T-helper 1 cell treated with Interleukin-12 subunit alpha and Interleukin-12 subunit beta and Interleukin-4 antibody, amounts not matched to agents 30 μg/mL and 1 μg/mL, for 36 hours (primary cell): ENCODE measurements around the gene ZNF274.
"Not testable (repeated sequence)": the region's sequence is repeated elsewhere in the genome, so short reads cannot be mapped to it uniquely, and the experiment has no call there.

Experiments
- H3K27ac Mint-ChIP-seq: one replicate; pipeline ENCODE4 v1.8.0; 2021; ENCODE audit warnings: mild to moderate bottlenecking, mixed read lengths
- H3K27me3 Mint-ChIP-seq: one replicate; pipeline ENCODE4 v1.8.0; 2021; ENCODE audit warnings: low read depth, mixed read lengths
- H3K36me3 Mint-ChIP-seq: one replicate; pipeline ENCODE4 v1.8.0; 2021; ENCODE audit warnings: low read depth, mixed read lengths
- H3K4me1 Mint-ChIP-seq: one replicate; pipeline ENCODE4 v1.8.0; 2021; ENCODE audit warnings: low read depth, mixed read lengths
- H3K4me3 Mint-ChIP-seq: one replicate; pipeline ENCODE4 v1.8.0; 2021; ENCODE audit warnings: mild to moderate bottlenecking, moderate library complexity, mixed read lengths
- H3K9me3 Mint-ChIP-seq: one replicate; pipeline ENCODE4 v1.8.0; 2021; ENCODE audit warnings: mixed read lengths

The ZNF274 gene

DNA sequence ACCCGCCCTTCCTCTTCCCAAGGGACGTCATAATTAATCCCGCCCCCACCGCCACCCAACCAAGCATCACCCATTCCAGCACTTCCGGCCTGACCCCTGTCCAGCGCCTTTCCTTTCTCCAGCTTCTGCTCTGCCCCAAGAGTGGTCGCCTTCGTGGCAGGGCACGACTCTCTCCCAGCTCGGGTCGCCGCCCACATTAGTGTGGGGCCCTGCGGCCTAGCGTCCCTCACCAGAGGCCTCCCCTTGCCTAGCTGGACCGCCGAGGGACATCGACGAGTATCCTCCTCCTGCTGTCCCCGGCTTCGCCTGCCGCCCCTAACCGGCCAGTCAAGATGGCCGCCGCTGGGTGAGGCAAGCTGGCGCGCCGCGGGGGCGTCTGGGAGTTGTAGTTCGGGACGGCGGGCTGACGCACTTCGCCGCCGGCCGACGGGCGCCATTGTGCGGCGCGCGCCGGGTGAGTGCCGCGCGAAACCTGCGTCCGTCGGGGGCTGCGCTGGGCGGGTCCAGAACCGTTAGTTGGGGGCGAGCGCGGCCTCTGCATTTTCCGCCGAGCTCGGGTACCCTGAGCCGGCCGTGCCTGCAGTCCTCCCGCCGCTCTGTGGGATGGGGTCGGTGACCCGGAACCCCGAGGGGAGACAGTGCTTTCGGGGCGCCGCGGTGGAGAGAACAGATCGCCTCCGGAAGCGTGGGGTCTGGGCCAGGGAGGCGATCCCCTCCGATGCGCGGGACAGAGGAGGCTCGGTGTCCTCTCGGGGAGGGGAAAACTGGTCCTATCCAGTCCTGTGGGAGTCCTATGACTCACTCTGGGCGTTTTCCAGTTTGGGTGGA, at the start of gene ZNF274:
Gene ZNF274 (plus strand): TSS at position 73 of the 828 bp plus-strand sequence. CDS start 905 bp downstream, outside the sequence.
- H3K4me3 Mint-ChIP-seq: peak within 1 kb of the TSS; percentile 93
- H3K9me3 Mint-ChIP-seq: peaks cover 53% of the 10 kb centered on the region
- H3K4me1 Mint-ChIP-seq: peaks cover 12% of the 10 kb centered on the region
- peaks cover 48% of the 10 kb centered on the region for H3K36me3 Mint-ChIP-seq
- H3K27ac Mint-ChIP-seq: peak within 1 kb of the TSS; percentile 99
- H3K27me3 Mint-ChIP-seq: no peaks in the 10 kb centered on the region

DNA sequence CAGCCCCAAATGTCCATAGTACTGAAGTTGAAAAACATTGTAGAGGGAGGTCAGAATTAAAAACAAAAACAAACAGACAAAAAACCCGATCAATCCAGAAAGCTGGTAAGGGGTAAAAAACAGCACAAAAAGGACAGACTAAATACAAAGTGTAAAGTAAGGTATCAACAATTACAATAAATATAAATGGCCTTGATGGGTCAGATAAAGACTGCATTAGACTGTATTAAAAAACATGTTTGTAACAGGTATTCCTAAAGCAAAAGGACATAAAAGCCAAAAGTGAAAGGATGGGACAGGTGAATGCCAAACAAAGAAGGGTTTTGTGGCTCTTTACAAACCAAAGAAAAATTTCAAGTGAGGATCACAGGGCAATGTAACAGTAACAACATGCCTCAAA, 48.6 kb upstream of the ZNF274 start:
- Mint-ChIP-seq H3K27me3 (no peaks in the 10 kb centered on the region), H3K9me3 (peaks cover 61% of the 10 kb centered on the region), H3K4me1 (no peaks in the 10 kb centered on the region), H3K36me3 (peaks cover 27% of the 10 kb centered on the region), H3K27ac (no peak overlapping the region), H3K4me3 (no peak overlapping the region)

GRCh38 chr19:58145849-58146248, 37.0 kb upstream of the ZNF274 start:
- Mint-ChIP-seq H3K27me3 (no peaks in the 10 kb centered on the region), H3K4me3 (no peak overlapping the region), H3K27ac (no peak overlapping the region), H3K4me1 (peaks cover 6% of the 10 kb centered on the region), H3K36me3 (peaks cover 23% of the 10 kb centered on the region), H3K9me3 (peaks cover 37% of the 10 kb centered on the region)

DNA sequence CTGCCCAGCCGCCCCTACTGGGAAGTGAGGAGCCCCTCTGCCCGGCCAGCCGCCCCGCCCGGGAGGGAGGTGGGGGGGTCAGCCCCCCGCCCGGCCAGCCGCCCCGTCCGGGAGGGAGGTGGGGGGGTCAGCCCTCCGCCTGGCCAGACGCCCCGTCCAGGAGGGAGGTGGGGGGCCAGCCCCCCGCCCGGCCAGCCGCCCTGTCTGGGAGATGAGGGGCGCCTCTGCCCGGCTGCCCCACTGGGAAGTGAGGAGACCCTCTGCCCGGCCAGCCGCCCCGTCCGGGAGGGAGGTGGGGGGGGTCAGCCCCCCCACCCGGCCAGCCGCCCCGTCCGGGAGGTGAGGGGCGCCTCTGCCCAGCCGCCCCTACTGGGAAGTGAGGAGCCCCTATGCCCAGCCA, 35.4 kb upstream of the ZNF274 start:
- H3K4me3 Mint-ChIP-seq, H3K27me3 Mint-ChIP-seq, H3K27ac Mint-ChIP-seq, H3K4me1 Mint-ChIP-seq: not testable (repeated sequence)
- Mint-ChIP-seq H3K36me3 (peaks cover 24% of the 10 kb centered on the region), H3K9me3 (peaks cover 48% of the 10 kb centered on the region)

DNA sequence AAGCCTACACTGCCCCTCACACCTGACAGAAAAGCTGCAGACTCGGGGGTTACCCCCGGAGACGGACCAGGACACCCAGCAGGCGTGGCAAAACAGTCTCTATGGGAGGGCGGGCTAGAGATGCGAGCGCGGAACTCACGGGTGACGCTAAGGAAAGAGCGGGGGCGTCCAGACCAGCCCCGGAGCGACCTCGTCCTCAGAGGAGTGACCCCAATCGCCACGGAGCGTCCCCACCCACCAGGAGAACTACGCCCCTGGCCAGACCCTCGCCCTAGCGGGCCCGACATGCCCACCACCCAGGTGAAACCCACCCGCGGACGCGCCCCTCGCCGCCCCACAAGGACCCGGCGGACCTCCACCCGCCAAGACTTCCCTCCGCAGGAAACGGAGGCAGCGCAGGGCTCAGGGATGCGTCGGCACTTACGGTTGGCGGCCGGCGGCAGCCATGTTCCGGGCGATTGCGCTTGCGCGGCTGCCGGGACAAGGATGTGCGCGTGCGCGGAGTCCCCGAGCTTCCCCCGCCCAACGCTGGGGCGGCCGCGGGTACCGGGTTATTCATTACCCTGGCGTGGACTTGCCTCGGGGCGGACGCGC, 32.4 kb upstream of the ZNF274 start, which contains the start of gene ZNF329:
Gene ZNF329 (minus strand): TSS at position 462 of the 594 bp plus-strand sequence. CDS start 21,286 bp downstream, outside the sequence.
- Mint-ChIP-seq H3K36me3 (peaks cover 21% of the 10 kb centered on the region), H3K4me3 (peak within 1 kb of the TSS; percentile 83), H3K4me1 (peaks cover 6% of the 10 kb centered on the region), H3K9me3 (peaks cover 52% of the 10 kb centered on the region), H3K27me3 (no peaks in the 10 kb centered on the region), H3K27ac (peak within 1 kb of the TSS; percentile 69)

DNA sequence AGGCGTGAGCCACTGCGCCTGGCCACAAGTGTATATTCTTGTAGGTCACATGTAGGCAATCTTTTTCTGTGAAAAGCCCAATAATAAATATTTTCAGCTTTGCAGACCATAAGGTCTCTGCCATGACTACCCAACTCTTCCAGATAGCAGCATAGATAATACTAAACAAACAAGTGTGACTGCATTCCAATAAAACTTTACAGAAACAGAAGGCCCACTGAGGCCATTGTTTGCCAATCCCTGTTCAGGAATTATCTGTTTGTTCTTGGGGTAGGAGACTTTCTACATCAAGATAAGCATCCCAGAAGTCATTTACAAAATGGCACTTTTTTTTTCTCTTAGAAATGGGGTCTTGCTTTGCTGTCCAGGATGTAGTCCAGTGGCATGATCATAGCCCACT, 29.5 kb upstream of the ZNF274 start:
- peaks cover 6% of the 10 kb centered on the region for H3K4me1 Mint-ChIP-seq
- H3K36me3 Mint-ChIP-seq: peaks cover 14% of the 10 kb centered on the region
- peaks cover 62% of the 10 kb centered on the region for H3K9me3 Mint-ChIP-seq
- H3K4me3 Mint-ChIP-seq: no peak overlapping the region
- H3K27me3 Mint-ChIP-seq: no peaks in the 10 kb centered on the region
- no peak overlapping the region for H3K27ac Mint-ChIP-seq

DNA sequence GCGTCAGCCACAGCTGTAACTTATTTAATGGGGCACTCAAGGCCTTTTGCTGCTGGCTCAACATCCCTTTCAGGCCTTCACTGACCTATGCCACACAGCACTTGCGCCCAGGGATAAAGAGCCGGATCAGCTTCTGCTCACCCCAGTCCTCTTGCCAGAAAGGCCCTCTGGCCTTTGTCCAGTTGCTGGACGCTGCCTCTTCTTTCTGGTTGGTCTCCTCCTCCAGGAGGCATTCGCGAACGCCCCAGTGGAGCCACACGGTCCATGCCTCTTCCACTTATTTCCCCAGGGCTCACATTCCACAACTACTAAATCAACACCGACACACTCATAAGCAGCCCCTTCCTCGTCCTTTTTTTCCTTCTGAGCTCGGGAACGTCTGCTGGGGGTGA, 28.6 kb upstream of the ZNF274 start:
- Mint-ChIP-seq H3K27me3 (no peaks in the 10 kb centered on the region), H3K36me3 (peaks cover 12% of the 10 kb centered on the region), H3K4me1 (peaks cover 6% of the 10 kb centered on the region), H3K4me3 (peak overlapping the region; percentile 63), H3K9me3 (peaks cover 55% of the 10 kb centered on the region), H3K27ac (no peak overlapping the region)

DNA sequence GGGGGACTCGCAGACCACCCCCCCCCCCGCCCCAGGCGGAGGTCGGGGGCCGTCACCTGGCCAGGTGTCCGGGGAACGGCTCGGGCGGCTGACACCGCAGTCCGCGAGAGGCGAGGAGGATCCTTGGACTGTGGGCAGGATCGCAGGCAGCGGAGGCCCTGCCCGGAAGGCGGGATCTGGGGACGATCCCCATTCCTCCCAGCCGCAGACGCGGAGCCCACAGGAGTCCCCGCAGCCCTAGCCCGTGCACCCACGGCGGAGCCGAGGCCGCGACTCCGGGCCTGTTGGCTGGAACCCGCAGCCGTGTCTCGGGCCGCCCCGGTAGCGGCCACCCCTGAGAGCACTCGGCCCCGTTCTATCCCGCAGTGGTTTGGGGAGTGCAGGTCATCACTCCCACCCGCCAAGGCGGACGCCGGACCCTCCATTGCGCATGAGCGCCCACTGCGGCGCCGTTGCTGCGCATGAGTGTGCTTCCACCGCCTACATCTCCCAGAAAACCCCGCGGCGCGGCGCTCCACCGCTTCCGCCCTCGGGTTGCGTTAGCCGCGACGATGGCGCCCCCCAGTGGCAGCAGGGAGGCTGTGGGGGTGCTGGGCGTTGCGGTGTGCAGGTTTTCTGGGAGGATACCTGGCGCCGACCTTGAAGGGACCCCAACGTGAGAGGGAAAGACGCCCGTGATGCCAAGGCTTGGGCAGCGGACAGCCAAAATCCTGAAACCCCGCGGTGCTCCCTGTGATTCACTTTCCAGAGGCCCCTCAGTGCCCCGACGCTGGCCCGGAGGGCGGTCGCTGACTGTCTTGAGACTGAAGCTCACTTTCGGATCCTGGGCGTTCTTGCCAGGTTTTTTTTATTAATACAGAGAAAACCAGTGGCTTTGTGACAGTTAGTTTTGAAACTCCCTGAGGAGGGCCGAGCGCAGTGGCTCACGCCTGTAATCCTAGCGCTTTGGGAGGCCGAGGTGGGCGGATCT, 27.9 kb upstream of the ZNF274 start:
- Mint-ChIP-seq H3K27ac (peak overlapping the region; percentile 49), H3K36me3 (peaks cover 8% of the 10 kb centered on the region), H3K27me3 (no peaks in the 10 kb centered on the region), H3K9me3 (peaks cover 48% of the 10 kb centered on the region), H3K4me1 (peaks cover 2% of the 10 kb centered on the region), H3K4me3 (peak overlapping the region; percentile 70)

- Mint-ChIP-seq H3K9me3 (peaks cover 37% of the 10 kb centered on the region), H3K27ac (no peak overlapping the region), H3K4me3 (no peak overlapping the region)
These were observed 25.7 kb upstream of the ZNF274 start for GRCh38 chr19:58157045-58157728.

DNA sequence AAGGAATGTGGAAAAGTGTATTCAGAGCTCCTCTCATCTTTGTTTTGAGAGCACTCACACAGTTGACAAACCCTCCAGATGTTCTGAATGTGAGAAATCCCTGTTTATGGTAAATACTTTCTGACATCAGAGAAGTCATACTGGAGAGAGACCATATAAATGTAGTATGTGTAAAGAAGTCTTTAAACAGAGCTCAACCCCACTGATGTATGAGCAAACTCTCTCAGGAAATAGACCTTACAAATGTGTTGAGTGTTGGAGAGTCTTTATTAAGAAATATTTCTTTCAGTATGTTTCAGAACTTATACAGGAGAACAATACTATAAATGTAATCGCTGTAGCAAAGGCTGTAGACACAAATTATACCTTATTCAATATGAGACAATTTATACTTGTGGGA, 16.6 kb upstream of the ZNF274 start:
- no peak overlapping the region for H3K4me3 Mint-ChIP-seq
- no peaks in the 10 kb centered on the region for H3K27me3 Mint-ChIP-seq
- H3K4me1 Mint-ChIP-seq: no peaks in the 10 kb centered on the region
- H3K9me3 Mint-ChIP-seq: peaks cover 52% of the 10 kb centered on the region
- peaks cover 16% of the 10 kb centered on the region for H3K36me3 Mint-ChIP-seq
- no peak overlapping the region for H3K27ac Mint-ChIP-seq

More at GRCh38 chr19:58157045-58157728, 25.7 kb upstream of the ZNF274 start:
- H3K36me3 Mint-ChIP-seq: peaks cover 7% of the 10 kb centered on the region
- H3K27me3 Mint-ChIP-seq: no peaks in the 10 kb centered on the region
- H3K4me1 Mint-ChIP-seq: no peaks in the 10 kb centered on the region

- Mint-ChIP-seq H3K27me3 (no peaks in the 10 kb centered on the region), H3K9me3 (peaks cover 50% of the 10 kb centered on the region), H3K4me1 (no peaks in the 10 kb centered on the region), H3K4me3 (no peak overlapping the region), H3K27ac (no peak overlapping the region), H3K36me3 (peaks cover 16% of the 10 kb centered on the region)
These were observed 16.1 kb upstream of the ZNF274 start for GRCh38 chr19:58166708-58167280.

DNA sequence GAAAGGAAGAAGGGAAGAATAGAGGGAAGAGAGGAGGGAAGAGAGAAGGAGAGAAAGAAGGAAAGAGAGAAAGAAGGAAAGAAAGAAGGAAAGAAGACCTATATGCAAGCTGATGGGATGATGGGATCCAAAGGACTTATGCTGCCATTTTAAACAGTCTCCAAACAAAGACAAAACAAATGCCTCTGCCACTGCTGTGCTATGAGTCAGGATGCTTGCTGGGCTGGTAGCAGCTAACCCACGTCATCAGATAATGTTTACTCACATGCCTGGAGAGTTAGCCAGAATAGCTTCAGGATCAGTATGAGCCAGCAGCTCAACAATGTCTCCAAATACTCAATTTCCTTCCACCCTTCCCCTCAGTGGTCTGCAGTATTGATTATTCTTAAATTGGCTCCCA, 12.0 kb upstream of the ZNF274 start:
- H3K4me1 Mint-ChIP-seq: no peaks in the 10 kb centered on the region
- no peak overlapping the region for H3K4me3 Mint-ChIP-seq
- peaks cover 8% of the 10 kb centered on the region for H3K36me3 Mint-ChIP-seq
- H3K27me3 Mint-ChIP-seq: no peaks in the 10 kb centered on the region
- peaks cover 43% of the 10 kb centered on the region for H3K9me3 Mint-ChIP-seq
- H3K27ac Mint-ChIP-seq: no peak overlapping the region

DNA sequence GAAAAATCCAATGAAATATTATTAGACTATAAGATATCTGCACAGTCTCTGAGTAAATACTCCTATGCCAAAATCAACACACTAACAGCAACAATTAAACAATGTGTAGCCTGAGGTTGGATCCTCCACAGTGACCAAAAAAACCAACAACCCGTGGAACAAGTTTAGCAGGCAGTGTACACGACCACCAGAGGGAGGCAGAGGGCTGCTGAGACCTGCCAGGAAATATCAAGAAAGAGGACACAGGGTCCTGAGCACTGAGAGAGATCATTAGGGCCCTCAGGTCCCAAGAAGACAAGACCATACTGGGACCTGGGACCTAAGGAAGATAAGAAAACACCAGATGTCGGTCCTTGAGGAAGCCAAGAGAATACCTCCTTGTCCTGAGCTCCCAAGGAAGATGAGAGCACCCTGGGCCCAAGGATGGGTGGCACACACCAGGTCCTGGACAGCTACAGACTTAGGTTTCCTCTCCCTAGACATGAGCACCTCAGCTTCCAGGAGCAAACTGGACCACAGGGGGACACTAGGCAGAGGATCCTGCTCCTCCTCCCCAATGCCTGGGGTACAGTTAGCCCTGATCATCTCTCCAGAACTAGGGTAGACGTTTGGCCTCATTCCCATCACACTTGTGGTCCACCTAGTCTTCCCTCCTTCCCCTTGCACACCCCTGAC, 822 bp upstream of the ZNF274 start:
- no peaks in the 10 kb centered on the region for H3K27me3 Mint-ChIP-seq
- H3K27ac Mint-ChIP-seq: peak overlapping the region; percentile 99
- peaks cover 42% of the 10 kb centered on the region for H3K36me3 Mint-ChIP-seq
- H3K4me3 Mint-ChIP-seq: peak overlapping the region; percentile 93
- peaks cover 64% of the 10 kb centered on the region for H3K9me3 Mint-ChIP-seq
- peaks cover 12% of the 10 kb centered on the region for H3K4me1 Mint-ChIP-seq
